HFF-Myc (cell line): ENCODE measurements around the gene MON2.

Source experiments
- DNase-seq: peaks from one replicate; pipeline ENCODE4 v3.0.0-alpha.2; 2011; ENCODE audit warnings: low read depth; ENCODE audit errors: extremely low read depth
- H3K4me3 ChIP-seq: replicated peaks from 2 replicates; pipeline ENCODE4 v1.5.1; 2011; ENCODE audit warnings: low read depth, mild to moderate bottlenecking, control low read depth, low read length
- CTCF ChIP-seq: IDR thresholded peaks from 2 replicates; pipeline ENCODE4 v1.5.1; 2012; ENCODE audit warnings: mild to moderate bottlenecking, low read depth, low read length, control low read depth; ENCODE audit errors: missing control alignments

Gene MON2

DNA sequence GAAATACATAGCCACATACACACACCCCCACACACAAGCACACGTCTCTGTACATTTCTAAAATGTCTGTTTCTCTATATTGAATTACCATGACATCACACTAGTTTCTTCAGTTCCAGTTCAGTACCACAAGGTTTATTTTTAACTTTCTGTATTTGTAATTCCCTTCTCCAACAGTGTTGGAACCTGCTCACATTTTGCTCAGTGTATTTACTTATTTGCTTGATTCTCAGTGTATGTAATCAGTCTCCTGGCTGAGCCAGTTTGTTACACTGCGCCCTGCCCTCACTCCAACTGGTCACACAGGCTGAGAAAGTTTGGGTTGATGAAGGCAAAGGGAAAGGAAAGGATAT, 67.1 kb downstream of the MON2 start:
- no peak for TF ChIP-seq CTCF
- no peak for DNase-seq
- no peak overlapping the region for H3K4me3 ChIP-seq

- H3K4me3 ChIP-seq: no peak overlapping the region
- TF ChIP-seq CTCF: no peak
Measured at GRCh38 chr12:62536546-62536945, 69.9 kb downstream of the MON2 start.

GRCh38 chr12:62537551-62537950, 70.9 kb downstream of the MON2 start:
- DNase-seq: no peak
- no peak overlapping the region for H3K4me3 ChIP-seq
- no peak for TF ChIP-seq CTCF

More at GRCh38 chr12:62536546-62536945, 69.9 kb downstream of the MON2 start:
- no peak for DNase-seq

GRCh38 chr12:62540354-62540753, 73.7 kb downstream of the MON2 start:
- TF ChIP-seq CTCF: no peak
- DNase-seq: no peak
- H3K4me3 ChIP-seq: no peak overlapping the region

GRCh38 chr12:62542814-62543213, 76.2 kb downstream of the MON2 start:
- no peak for DNase-seq
- H3K4me3 ChIP-seq: no peak overlapping the region
- no peak for TF ChIP-seq CTCF

DNA sequence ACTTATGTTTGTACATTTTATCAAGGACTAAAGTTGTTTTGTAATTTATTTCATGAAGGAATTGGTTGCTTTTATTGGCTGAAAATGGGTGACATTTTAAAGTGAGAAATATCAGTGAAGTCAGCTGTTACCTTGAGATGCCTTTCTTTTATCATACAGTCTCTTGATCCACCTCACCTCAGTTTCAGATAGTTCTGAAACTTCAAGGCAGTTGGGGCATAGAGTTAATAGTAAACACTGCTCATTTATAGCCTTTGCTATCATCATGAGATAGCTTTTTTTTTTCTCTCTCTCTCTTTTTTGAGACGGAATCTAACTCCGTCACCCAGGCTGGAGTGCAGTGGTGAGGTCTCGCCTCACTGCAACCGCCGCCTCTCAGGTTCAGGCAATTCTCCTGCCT, 76.7 kb downstream of the MON2 start:
- no peak for TF ChIP-seq CTCF
- H3K4me3 ChIP-seq: no peak overlapping the region
- no peak for DNase-seq

GRCh38 chr12:62543741-62544140, 77.1 kb downstream of the MON2 start:
- no peak for TF ChIP-seq CTCF
- H3K4me3 ChIP-seq: no peak overlapping the region
- no peak for DNase-seq
